Stimulated activated CD4-positive, alpha-beta T cell treated with anti-CD3 and anti-CD28 coated beads, TNF-alpha, amount 100 ng/mL, for 4 hours (primary cell): ENCODE measurements around the gene TAF5L.
"Not testable (repeated sequence)": the region's sequence is repeated elsewhere in the genome, so short reads cannot be mapped to it uniquely, and the experiment has no call there.

Source experiments
- DNase-seq, 3 experiments: peaks; one replicate each; pipeline ENCODE4 v3.0.0-alpha.2; 2020; ENCODE audit warnings: low read depth in 3 of 3

TAF5L gene

DNA sequence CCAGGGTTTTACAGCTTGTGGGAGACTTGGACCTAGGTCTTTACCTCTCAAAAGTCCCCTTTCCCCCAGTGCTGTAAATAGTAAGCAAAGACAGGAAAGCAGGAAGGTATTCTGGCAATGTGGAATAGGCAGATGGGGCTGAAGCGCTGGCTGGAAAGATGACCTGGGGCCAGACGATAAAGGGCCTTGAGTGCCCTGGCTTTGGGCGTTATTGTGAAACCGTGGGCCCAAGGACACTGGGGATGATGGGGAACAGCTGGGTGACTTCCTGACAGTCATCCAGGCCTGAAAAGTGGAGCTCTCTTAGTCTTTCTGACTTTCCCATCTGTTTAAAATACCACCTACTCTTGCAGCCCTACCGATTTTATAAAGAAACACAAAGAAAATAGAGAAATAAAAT, 16.5 kb upstream of the TAF5L start:
- no peak for DNase-seq

DNA sequence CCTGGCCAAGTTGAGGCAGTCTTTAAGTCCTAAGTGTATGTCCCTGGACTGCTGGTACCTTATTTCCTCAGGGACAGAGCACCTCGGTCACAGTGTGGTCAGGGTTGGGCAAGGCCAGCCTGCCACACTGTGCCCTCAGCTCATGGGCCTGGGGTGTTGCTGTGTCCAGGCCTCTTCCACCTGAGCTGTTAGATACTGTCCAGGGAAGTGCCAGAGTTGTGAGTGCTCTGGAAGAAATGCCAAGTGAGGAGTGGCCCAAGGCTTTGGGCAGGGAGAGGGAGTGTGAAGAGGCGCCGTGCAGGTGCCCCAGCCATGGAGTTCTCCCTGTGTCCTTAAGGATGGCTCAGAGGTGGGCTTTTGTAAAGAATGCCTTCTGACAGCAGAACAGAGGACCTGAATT, 15.4 kb upstream of the TAF5L start:
- DNase-seq: no peak

DNA sequence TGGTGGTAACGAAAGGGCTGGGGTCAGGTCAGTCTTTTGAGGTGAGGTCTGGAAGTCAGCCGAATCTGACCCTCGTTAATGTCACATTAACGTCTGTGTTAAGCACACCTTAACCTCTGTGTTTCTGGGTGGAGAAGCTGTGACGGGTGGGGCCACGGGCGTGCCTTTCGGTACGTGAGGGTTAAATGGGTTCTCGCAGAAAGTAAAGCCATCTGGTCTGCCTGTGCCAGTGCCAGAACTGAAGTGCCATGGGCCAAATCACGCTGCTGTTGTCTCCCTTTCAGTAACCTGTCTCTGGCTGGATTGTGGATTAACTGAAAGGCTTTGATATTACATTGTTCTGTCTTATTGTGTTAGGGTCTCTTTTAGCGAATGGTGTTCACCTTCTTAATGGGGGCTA, 14.5 kb upstream of the TAF5L start:
- no peak for DNase-seq

DNA sequence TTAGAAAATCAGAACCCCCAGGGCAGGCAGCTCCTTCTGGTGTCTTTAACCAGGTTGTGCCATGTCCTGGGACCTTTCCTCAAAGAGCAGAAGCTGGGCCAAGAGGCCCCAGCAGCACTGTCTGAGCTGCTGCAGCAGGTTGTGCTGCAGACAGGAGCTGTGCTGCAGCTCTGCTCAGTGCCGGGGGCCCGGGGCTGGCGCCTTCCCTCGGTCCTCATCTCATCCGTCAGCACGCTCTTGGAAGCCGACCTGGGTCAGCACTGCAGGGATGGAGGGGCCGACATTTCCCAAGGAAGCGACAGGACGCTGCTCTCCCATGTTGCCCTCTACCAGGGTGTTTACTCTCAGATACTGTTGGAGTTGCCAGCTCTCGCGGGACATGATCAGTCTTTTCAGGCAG, 11.8 kb upstream of the TAF5L start:
- DNase-seq: no peak

- no peak for DNase-seq
These were observed 10.1 kb upstream of the TAF5L start for GRCh38 chr1:229636042-229636441.

- DNase-seq: no peak
These were observed 6.0 kb upstream of the TAF5L start for GRCh38 chr1:229631966-229632365.

DNA sequence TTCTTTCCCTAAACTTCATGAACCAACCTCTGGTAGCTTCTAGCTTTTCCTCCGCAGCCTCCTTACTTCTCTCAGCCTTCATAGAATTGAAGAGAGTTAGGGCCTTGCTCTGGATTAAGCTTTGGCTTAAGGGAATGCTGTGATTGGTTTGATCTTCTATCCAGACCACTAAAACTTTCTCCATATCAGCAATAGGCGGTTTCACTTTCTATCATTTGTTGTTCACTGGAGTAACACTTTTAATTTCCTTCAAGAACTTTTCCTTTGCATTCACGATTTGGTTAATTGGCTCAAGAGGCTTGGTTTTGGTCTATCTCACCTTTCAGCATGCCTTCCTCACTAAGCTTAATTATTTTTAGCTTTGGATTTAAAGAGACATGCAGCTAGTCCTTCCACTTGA, 5.2 kb upstream of the TAF5L start:
- no peak for DNase-seq

DNA sequence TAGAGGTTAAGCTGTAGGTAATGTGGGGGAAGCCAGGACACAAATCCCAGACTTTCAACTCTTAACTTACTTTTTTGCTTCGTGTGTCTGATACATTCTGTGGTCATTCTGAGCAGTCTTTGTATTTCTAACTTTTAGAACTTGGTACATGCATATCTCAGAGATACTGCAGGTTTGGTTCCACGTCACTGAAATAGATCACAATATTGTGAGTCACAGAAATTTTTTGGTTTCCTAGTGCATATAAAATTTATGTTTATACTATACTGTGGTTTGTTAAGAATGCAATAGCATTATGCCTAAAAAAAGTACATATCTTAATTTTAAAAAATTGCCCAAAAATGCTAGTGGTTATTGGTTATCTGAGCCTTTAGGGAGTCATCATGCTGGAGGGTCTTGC, 3.3 kb upstream of the TAF5L start:
- no peak for DNase-seq

GRCh38 chr1:229627003-229627402, 1.1 kb upstream of the TAF5L start:
- no peak for DNase-seq

DNA sequence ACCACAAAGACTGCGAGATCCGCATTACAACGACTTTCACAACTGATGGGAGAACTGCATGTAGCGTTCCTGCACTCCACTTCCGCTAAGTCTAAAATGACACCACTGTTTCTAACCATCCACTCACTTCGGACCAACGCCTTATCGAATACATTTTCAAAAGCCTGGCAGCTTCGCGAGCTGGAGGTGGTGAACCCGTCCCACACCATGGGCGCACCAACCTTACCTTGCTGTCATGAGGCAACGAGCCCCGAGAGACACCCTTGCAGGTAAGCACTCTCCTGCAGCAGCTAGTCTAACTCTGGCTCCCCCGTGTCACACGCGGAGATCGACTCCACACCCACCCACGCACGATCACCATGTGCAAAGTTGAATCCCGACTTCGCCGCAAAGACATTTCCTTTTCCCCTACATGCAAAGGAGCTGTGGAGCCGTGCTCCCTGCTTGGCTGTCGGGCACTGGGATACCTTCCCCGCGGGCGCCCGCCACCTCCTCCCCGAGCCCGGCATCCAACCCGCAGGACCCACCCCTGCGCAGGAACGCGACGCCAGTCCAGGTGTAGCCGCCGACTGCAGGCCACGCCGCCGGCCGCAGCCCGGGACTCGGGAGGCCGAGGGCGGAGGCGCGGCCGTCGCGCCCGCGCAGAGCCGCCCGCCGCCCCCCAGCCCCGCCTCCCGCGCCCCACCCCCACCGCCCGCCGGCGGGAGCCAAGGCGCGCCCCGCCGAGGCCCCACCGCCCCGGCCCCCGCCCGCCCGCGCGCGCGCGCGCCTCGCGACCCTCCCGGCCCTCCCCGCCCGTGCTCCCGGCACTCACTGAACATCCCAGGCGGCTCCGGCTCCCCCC, 629 bp downstream of the TAF5L start:
- peak; percentile 21 to 42 (median 36) for DNase-seq

GRCh38 chr1:229624521-229625070, 1.3 kb downstream of the TAF5L start:
- DNase-seq: no peak

DNA sequence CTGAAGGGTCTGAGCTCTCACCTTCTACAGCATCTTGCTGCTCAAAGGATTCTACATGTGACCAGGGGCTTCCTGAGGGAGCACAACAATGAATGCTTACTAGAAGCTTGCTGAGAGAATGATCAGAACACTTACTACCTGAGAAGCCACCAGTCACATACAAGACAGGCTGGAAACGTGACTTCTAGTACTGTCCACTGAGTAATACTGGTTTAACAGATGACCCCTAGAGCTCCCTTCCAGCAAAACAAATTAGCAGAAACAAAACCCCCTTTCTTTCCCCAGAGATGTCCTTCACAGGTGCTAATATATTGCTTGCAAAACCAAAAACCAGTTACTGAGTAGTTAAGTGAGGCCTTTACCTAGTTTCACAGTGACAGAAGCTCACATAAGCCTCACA, 2.1 kb downstream of the TAF5L start:
- DNase-seq: no peak

GRCh38 chr1:229623225-229623624, 2.7 kb downstream of the TAF5L start:
- DNase-seq: no peak

- not testable (repeated sequence) for DNase-seq
These were observed 3.2 kb downstream of the TAF5L start for GRCh38 chr1:229622641-229623120.

DNA sequence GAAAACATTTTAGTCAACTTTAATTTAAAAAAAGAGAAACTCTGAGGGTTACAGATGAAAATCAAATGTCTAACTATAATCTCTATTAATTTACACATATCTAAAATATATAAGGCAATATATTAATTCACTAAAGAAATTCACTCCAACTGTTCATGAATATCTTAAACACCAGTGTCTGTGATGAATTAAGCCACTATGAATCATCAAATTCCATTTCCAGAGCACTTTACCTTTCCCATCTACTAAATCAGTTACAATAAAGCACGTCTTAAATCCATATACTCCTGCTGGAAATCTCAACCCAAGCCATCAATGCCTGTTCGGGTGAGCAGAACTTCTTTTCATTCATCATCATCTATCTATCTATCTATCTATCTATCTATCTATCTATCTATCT, 4.3 kb downstream of the TAF5L start:
- DNase-seq: no peak

DNA sequence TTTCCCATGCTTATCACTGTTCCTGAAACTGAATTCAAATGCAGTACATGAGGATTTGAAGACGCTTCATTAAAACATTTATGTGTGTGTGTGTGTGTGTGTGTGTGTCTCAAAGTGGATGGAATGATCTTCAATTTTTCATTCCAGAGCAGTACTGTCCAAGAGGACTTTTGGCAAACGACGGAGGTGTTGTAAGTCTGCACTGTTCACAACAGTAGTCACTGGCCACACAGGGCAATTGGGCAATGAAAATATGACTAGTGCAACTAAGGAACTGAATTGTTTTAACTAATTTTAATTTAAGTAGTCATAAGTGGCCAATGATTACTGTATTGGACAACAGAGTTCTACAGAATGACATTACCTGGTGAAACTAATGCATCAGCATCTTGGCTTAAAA, 5.0 kb downstream of the TAF5L start:
- no peak for DNase-seq

- DNase-seq: no peak
These were observed 6.3 kb downstream of the TAF5L start for GRCh38 chr1:229619614-229620013.

DNA sequence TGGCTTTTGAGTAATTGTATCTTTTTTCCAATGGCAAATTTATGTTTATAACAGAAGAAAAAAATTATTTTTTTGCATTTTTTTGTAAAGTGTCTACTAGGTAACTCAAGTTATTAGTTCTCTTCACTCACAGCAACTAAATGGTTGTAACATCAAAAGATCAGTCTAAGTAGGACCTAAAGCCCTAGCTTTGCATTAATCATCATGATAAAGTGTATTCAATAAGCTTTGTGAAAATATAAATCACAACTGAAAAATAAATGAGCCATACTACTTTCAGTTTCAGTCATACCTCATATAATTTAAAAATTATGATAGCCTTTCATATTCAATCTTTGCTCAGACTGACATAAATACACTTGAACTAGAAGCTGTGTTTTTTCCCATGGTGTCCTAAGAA, 6.9 kb downstream of the TAF5L start:
- no peak for DNase-seq

- no peak for DNase-seq
These were observed 8.4 kb downstream of the TAF5L start for GRCh38 chr1:229617351-229618100.

DNA sequence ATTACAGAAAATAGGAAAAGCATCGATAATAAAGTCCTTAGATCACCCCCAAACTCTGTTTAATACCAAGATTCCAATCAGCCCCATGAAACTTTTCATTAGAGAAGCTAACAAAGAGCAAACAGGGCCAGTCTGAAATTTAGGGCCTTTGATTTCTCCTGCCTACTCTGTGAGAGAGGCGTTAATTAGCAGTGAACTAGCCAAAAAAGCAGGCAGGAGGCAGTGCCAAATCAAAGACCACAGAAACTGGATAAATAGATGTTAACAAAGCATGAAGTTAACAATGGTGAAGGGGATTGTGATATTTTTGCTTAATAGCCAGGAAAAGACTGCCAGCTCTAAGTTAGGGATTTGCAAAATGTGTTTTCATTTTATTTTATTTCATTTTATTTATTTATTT, 11.2 kb downstream of the TAF5L start:
- DNase-seq: no peak

DNA sequence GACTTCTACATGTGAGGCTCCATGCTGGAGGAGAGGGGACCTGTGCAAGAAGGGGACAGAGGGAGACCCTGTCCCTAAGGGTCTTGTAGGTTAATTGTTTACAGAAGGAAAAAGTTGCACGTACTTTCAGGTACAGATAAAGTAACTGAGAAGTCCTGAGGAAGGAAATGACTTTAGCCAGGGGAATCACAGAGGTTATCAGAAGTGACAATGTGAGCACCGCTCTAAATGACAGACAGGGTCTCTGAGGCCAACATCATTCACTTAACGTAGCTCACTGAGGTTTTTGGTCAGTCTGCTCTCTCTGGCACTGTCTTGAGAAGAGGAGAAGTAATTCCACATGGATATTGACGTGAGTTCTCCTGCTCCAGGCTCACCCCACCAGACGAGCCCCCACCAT, 12.0 kb downstream of the TAF5L start:
- DNase-seq: no peak

- DNase-seq: no peak
These were observed 17.3 kb downstream of the TAF5L start for GRCh38 chr1:229608590-229608989.

DNA sequence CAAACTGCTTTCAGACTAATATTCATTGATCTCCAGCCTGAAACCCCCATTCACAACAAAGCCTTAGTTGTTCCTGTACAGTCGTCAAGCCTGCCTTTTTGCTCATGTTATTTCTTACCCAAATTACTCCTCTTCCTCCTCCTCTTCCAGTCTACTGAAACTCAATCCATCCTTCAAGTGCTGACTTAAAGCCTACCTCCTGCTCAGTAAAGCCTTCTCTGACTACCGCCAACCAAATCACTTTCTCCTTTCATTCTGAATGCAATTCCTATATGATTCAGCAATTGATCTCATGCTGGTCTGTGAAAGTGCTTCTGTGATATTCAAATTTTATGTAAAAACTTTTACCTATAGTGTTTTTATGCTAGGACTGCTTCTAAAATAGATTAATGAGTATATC, 18.6 kb downstream of the TAF5L start:
- no peak for DNase-seq
